Stimulated activated CD8-positive, alpha-beta memory T cell treated with anti-CD3 and anti-CD28 coated beads, Interleukin-12 subunit alpha, Interleukin-12 subunit beta, amount 100 ng/mL, for 1 hour (primary cell): ENCODE results near the gene TSEN54.
A peak's percentile ranks its signal among the peaks of the same experiment; 100 is the strongest.
"Not testable (repeated sequence)": the region's sequence is repeated elsewhere in the genome, so short reads cannot be mapped to it uniquely, and the experiment has no call there.

Experiments used
- DNase-seq: peaks from one replicate; pipeline ENCODE4 v3.0.0-alpha.2; 2020; ENCODE audit warnings: low read depth

Gene TSEN54

DNA sequence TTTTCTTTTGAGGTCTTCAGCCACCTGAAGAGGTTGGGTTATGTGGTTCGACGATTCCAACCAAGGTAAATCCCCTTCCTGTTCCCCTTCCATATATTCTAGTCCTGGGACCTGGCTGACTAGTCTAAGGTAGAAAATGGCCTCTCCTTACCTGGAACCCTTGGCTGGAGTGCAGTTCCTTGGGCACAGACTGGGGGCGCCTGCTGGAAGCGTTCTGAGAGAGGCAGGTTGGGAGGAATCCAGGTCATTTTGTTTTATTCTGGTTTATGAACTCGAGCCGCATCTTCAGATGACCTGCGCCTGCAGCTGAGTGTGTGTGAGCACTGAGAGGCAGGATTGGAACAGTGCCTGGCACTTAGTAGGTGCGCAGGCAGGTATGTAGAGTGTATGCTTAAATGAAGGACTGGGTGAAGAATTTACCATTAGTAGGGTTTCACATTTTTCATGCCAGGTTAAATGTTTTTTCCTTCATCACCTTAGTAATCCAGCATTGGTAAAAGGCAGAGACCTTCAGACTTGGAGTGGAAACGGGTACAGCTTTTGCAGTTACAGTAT lies 2.7 kb downstream of the TSEN54 start:
- no peak for DNase-seq

DNA sequence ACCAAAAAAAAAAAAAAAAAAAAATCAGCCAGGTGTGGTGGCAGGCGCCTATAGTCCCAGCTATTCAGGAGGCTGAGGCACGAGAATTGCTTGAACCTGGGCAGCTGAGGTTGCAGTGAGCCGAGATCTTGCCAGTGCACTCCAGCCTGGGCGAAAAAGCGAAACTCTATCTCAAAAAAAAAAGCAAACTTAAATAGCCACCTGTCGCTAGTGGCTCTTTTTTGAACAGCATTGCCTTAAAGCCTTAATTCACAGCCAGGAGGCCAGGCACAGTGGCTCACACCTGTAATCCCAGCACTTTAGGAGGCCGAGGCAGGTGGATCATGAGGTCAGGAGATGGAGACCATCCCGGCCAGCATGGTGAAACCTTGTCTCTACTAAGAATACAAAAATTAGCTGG lies 4.1 kb downstream of the TSEN54 start:
- DNase-seq: not testable (repeated sequence)

DNA sequence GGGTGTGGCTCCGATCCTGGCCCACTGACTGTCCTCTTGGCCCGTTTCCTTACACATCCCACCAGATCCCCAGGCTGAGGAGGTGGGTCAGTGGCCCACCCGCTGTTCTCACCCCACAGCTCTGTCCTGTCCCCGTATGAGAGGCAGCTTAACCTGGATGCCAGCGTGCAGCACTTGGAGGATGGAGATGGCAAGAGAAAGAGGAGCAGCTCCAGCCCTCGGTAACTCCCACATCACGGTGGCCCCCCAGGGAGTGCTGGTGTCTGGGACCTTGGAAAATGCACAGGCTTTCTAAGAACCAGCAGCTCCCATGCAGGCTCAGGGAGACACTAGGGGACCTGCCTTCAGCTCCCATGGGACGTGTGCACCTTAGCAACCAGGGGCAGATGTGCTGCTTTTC lies 5.0 kb downstream of the TSEN54 start:
- DNase-seq: no peak

DNA sequence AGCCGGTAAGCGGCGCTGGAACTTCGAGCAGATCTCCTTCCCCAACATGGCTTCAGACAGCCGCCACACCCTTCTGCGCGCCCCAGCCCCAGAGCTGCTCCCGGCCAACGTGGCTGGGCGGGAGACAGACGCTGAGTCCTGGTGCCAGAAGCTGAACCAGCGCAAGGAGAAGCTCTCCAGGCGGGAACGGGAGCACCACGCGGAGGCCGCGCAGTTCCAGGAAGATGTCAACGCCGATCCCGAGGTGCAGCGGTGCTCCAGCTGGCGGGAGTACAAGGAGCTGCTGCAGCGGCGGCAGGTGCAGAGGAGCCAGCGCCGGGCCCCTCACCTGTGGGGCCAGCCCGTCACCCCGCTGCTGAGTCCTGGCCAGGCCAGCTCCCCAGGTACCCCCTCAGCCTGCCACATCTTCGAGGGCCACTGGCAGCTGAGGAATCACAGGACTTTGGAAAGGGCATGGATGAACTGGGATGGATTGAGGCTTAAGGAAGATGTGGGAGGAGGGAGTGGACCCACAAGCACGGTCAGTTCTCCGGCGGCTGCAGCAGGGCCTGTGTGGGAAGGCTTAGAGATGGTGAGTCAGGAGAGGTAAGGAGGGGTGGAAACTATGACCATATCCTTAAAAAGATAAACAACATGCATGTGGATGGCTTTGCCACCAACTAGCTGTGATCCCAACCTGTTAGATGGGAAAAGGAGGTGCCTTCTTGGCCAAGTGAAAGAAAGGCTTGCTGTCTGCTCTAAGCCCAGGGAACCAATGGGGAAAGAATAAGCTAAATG lies 5.8 kb downstream of the TSEN54 start:
- DNase-seq: no peak

DNA sequence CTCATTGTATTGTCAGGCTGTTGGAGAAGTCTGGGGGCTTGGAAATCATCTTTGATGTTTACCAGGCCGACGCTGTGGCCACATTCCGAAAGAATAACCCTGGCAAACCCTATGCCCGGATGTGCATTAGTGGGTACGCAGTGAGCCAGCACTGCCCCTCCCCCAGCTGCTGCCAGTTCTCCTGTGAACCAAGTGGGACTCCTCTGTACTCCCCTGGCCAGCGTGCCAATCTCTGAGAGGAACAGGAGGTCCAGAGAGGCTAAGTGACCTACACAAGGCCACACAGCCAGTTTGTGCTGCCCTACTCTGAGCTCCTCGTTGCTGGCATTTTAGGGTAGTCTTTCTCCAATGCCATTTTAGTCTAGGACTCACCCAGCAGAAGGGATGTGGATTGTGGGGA lies 7.3 kb downstream of the TSEN54 start:
- no peak for DNase-seq

DNA sequence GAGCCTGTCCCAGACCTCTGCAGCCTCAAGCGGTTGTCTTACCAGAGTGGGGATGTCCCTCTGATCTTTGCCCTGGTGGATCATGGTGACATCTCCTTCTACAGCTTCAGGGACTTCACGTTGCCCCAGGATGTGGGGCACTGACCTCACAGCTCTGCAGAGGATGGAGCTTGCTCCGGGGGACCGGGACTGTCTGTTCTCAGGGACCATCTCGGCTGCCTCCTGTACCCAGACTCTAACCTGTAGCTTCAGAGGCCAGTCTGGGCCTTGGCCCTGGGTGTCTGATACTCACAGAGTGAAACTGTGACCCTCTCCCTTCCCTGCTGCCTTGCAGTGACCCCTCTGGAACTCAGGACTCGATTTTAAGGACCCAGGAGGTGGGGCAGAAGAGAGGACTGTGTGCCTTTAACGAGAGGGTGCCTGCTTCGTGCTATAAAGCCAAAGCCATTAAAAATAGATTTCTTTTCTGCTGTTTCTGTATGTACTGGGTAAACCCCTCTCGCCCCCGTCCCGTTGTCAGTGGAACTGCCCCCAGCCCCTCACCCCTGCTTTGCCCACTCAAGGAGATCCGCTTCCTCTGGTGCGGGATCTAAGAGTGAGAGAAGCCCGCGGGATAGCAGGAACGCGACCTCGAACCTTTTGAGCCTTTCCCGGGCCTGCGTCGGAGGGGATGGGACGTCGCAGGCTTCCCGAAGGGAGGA lies 8.1 kb downstream of the TSEN54 start:
- no peak for DNase-seq

DNA sequence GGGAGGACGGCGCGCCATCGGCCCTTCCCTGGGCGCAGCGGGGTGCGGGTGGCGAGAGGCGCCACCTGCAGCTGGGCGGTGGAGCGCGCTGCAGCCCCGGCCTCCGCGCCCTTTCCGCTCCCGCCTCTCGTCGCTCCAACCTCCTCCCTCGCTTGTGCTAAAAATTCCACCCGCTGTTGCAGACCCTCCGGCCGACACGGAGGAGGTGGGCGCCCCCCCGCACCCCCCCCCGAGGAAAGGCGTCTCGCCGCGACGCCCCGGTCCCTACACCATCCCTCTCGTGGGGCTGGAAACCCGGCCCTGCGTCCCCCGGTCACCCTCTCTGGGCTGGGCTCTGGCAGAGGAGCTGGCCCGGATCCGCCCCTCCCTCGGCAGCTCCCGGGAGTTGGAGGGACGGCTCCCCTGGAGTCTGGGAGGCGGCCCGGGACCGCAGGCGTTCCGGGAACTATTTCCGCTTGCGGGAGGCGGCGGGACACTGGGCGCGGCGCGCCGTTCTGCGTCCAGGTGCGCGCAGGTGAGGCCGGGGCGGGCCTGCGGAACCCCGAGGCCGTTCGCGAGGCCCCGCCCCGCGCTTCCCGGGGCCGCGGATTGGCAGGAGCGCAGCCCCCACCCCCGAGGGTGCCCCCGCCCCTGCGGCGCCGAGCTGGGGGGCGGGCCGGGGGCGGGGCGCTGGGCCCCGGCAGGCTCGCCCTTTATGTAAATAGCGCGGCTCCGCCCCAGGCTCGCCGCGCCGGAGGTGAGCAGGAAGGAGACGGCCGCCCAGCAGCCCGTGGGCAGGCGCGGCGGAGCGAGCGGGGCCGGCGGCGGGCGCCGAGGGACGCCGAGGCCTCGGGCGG lies 8.9 kb downstream of the TSEN54 start, which contains the start of gene LLGL2:
LLGL2 (plus strand) TSS at position 728 of the 836 bp plus-strand sequence. CDS start 17,730 bp downstream, outside the sequence.
- DNase-seq: peak; percentile 63

DNA sequence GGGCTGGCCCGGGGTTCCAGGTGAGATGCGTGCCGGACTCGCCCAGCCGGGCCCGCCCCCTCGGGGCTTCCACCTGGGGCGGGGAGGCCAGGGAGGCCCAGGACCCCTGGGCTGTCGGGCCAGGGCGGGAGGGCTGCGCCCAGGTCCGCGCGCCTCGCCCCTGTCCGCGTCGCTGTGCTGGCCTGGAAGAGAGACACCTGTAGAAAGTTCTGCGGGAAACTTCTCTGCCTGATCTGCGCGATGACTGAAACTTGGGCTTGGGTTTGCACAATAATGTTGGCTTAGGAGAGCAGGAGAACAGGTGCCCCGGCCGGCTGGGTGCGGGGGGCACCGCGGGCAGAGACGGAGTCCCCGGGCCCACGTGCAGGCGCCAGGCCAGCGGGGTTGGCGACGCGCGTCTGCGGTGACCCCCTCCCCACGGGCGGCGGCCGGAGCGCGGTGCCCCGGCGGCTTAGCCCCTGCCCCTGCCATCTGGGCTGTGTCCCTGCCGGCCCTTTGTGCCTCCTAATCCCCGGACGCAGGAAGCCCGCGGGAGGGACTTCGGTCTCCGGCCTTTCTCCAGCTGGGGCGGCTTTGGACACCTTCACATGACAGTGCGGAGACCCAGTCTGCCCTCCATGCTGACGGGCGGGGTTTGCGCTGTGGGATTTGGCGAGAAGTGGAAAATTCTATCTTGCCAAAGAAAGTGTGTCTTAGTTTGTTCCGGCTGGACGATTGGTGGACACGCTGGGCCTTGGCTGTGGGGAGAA lies 9.7 kb downstream of the TSEN54 start:
- DNase-seq: no peak

DNA sequence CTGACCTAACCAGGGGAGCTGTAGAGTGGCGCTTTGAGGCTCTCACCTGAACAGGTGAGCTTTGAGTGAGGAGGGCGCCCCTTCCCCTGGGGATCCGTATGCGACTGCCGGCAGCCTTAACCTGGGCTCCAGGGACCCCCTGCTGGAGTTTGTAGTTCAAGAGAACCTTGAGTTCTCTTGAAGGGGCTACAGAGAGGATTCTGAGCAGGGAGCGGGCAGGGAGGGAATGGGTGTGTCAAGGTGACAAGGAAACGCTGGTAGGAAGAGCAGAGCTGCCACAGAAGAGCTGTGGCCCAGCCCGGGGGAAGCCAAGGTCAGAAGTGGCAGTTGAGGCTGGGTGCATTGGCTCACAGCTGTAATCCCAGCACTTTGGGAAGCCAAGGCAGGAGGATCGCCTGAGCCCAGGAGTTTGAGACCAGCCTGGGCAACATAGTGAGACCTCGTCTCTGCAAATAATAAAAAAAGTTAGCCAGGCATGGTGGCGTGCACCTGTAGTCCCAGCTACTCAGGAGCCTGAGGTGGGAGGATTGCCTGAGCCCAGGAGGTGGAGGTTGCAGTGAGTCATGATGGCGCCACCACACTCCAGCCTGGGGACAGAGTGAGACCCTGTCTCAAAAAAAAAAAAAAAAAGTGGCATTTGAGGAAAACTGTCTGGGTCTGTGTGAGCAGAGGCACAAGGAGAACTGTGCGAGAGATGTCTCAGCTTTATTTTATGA lies 10.4 kb downstream of the TSEN54 start:
- DNase-seq: no peak

DNA sequence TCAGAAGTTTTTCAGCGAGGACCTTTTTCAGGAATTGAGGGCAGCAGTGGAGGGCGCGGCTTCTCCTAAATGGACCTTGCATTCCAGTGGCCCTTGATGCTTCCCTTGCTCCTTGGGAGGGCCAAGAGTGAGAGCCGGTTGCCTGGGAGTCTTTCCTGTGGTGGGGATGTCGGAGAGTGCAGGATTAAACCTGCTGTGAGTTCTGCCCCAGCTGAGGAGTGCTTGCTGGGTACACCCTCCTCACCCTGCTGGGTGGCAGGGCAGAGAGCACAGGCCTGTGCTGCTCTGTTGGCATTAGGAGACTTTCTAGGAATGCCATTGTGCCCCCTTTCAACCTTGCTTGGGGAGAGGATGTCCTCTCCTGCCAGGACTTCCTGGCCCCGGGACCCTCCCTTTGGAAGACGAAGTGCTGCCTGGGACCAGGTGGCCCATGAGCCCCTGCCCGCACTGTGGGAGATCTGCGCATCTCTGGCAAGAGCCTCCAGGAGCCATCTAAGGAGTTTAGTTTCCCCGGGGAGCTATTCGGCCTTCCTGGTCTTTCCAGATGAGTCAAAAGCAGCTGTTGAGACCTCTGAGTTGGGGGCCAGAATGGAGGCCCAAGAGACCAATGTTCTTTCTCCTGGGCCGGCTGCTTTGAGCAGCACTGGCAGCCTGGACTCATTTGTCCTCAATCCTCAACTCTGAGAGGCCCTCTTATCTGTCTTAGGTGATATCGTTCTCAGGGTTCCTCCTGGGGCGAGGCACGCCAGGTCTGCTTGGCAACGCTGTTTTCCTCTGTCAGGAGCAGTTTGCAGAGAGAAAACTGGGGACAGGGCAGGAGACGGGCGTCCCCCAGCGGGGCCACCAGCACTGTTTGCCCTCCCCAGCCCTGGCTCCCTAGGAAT lies 14.8 kb downstream of the TSEN54 start:
- no peak for DNase-seq

DNA sequence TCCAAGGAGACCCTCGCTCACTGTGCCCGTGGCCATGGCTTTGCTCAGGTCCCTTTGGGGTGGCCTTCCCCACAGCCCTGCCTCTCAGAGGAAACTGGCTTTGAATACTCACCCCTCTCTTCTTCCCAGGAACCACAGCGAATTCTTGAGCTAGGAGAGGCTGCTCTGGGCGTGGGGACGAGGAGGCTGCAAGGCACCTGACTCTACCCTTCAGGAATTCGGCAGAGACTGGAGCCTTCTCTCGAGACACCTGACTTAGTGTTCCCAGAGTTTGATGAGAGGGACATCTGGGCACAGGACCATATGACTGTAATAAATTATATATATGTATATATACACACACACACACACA lies 15.4 kb downstream of the TSEN54 start:
- no peak for DNase-seq

DNA sequence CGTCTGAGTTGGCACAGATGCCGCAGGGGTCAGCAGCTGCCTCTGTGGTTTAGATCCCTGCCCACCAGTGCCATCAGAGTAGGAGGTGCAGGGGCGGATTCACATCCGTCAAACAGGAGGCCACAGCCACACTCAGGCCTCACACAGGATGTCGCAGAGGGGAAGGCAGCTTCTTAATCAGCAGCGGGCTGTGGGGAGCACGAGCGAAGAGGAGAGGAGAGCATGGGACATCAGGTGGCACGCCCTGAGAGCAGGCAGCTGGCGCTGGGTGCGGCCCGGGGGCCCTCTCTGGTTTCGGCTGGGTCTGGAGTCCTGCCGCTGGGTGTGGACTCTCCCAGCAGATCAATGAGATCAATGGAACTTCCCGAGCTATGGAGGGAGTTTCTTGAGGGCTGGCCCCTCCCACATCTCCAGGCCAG lies 18.8 kb downstream of the TSEN54 start:
- peak; percentile 41 for DNase-seq

DNA sequence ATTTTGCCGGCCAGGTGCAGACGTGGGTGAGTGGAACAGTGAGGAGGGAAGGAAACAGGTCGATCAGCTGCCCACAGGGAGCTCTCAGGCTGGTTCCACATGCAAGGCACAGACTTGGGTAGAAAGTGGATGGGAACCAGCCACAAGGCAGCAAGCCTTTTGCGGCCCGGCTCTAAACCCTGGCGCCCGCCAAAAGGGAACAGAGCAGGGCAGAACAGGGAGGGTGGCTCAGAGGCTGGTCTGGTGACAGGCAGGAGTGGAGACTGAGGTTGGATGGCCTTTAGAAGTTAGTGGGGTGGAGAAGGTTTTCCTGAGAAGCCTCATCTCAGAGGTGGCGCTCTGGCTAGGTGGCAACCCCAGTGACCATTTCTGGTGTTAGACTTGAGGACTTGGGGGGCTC lies 19.5 kb downstream of the TSEN54 start:
- DNase-seq: no peak

DNA sequence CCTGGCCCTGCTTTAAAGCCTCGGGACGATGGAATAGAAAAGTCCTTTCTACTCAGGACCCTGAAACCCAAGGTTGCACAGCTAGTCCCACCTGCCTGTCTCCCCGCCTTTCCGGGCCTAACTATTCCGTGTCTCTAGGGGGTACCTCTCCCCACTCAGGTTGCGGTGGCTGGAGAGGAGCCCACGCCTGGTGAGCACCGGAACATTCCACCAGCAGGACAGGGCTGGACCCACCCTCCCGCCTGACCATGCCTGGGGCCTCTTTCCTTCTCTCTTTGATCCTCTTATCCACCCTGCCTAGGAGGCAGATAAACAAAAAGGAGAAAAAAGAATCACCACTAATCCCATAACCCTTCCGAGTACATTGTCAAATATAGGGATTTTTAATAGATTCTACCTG lies 20.0 kb downstream of the TSEN54 start:
- DNase-seq: no peak

DNA sequence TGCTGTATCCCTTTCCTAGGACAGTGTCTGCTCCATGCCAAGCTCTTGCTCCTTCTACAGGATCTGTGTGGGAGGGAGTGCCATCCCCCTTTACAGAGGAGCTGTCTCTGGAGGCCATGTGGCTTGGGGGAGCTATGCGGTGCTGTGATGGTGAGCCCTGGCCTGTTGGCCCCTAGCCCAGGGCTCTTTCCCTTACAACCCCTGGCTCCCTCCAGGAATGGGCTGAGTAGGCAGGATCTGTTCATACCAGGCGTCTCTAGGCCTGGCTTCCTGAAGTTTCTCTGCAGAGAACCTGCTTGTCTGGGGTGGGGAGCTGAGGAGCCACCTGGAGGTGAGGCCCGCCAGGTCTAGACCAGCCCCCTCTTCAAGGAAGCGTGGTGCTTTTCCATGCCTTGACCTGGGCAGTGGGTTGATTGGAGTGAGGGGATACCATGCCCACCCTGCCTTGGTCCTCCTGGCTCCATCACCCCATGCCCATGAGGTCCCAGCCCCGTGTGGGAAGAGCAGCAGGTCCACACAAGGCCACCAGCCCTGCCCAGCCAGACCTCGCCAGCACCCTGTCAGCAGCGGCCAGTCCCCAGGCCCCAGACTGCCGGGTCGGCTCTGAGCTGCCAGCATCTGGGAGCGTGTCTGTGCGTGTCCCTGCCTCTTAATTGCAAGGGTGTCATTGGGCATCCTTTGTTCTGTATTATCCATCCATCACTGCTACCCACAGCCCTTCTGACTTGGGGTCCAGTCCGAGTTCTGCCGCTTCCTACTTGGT lies 23.8 kb downstream of the TSEN54 start:
- DNase-seq: no peak

DNA sequence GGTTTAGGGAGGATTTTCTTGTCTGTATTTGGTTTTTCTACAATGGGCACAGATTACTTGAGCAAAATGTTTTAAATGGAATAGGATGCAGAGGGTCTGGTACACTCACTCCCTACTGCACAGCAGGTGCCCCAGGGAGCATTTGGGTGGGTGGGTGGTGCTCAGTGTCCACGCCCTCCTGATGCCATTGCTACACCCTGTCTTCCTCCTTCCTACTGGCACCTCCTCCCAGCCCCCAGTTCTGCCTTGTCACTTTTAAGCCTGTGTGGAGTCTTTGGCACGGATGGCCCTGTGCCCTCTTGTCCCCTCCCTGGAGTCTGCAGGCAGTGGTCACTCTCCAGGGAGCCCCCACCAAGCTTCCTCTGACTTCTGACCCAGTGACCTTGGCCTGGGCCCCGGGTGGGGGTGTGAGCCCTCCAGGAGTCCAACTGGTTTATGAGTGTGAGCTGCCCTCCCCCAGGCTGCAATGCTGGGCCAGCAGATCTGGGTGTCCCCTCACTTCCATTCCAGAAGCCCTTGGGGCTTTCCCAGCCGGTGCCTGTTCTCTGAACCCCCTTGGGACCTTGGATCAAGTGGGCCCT lies 24.7 kb downstream of the TSEN54 start:
- DNase-seq: no peak

DNA sequence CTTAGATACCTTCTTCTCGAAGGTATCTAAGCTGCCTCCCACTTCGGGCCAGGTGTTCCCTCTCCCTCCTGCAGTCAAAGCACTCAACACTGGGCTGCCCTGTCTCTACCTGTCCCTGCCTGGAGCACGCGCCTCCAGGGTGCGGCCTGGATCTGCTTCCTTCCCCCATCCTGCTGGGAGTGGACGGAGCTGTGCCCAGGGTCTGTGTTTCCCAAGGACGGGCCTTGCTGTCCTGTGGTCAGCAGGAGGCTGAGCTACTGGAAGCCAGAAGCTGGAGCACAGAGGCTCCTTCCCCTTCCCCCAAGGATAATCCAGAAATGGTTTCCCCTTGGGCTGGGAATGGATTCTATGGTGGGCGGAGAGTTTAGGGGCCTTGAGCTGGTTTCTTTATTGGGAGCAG lies 25.9 kb downstream of the TSEN54 start:
- no peak for DNase-seq

DNA sequence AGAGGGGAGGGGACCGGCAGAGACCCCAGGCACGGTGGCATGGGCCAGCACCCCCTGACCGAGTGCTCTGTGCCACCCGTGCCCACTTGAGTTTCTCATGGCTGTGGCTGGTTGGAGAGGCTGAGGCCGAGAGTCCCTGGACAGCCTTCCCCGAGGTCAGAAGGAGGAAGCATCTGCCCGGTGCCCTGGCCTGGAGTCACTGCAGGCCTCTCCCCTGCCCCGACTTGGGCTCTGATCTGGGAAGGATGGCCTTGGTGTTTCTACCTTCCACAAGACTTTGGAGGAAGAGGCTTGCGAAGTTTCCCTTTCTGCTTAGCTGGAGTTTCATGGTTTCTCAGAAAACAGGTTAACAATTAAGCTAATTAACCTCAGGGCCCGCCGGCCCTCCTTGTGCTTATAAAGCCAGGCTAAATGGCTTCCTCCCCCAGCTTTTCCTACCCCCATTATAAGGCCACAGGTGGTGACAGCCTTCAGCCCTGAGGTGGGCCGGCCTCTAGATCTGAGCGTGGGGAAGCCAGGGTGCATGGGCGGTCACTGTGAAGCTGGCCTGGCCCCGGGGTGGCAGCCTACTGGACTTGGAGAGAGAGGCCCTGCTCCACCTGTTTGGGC lies 26.5 kb downstream of the TSEN54 start:
- no peak for DNase-seq
